NOMO-1 treated with DMSO at 0.1 percent for 48 hours (cell line): ENCODE measurements around the gene MYRIP.
A peak's percentile ranks its signal among the peaks of the same experiment; 100 is the strongest.
"Not testable (repeated sequence)": the region's sequence is repeated elsewhere in the genome, so short reads cannot be mapped to it uniquely, and the experiment has no call there.

Experiments used
- DNase-seq: peaks from one replicate; lab custom pipeline; 2025; ENCODE audit not compliant: unreplicated experiment; lab: John Stamatoyannopoulos, UW

The MYRIP gene

DNA sequence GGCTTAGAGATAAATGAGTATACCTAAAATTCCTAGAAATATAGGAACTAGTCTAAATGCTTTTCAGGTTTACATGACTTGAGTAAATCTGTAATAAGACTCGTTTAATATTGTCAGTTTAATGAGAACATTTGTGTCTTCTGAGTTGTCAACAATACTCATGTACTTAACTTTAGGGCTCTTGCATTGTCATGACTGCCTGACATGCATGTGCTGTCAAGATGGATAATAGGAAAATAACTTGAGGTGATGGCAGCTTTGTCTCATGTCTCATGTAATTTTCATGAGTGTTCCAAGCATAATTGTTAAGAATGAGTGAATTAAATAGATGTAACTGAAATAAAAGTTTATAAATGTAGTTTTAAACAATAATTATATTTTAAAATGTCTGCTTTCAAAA lies 455.0 kb downstream of the MYRIP start:
- DNase-seq: no peak

DNA sequence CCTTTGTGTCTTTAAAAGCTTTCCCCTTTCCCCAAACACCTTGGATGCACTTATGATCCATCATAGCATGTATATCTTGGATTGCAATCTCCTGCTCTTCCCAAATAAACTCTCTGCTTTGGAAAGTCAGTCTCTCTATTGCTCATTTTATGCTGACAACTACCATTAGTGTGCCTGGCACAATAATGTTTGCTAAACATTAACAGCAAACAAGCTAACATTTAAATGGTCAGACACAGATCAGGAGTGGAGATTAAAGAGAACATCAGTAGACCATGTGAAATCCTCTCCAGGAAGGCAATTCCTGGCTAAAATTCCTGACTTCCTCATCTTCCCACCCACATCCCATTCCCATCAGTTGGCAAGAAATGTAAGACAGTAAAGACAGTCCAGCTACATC lies 455.8 kb downstream of the MYRIP start:
- no peak for DNase-seq

DNA sequence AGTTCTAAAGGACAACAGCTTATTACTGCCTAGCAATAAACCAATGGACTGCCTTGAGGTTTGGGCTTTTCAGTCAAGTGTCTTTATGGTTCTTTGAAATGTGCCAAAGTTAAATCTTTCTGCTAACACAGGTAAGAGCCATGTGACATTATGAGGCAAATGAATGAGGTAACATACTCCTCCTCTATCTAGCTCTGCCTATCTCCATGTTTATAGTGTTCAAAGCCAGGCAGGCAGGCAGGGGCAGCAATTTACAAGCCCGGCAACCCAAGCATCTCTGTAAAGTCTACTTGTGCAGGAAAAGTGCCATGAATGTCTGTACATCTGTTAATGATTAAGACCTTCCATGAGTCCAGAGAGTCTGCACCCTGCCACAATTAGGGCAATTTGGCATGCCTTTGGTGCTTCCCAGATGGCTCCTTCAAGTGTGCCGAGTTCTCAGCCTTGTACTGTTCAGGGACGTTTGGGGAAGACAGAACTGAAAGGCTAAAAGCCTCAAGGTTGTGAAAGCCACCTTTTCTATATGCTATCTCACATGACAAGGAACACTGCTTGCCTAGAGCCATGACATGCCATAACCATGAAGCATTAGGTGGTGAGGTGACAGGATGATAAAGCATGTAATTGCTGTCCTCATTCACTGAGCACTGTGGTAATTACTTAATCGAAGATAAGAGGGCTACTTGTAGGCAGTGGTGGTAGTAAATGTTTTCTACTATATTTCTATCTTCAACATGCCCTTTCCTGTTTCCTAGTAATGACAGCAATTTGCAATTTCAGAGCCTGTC lies 458.7 kb downstream of the MYRIP start:
- DNase-seq: no peak

DNA sequence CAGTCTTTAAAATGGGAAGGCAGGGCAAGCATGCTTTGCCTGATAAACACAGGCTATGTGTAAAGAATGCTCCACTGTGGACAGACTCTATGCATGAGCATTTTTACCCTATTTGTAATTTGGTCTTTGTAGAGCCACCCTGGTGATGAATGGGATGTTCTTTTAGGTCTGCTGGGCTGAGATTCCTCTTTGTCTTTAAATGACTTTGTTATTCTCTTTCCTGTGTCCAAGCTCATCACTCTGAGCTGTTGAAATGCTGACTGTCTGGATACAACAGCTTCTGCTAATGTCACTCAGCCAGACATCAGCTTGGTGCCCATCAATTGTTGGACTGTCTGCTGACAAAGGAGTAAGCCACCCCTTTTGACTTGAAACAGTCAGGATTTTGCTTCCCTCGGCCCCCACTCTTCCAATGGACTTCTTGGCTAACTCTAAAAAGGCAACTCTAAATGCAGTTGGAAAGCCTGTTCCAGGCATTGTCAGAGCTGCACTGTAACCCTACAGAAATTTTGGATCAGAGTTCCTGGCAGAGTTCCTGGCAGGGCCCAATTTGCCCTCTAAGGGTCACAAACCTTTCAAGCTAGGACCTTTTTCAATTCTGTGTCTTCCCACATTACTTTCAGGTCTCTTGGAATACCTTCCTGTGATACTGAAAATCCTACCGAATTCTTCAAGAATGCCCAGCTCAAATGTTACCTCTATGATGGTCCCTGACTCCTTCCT lies 459.6 kb downstream of the MYRIP start:
- no peak for DNase-seq

DNA sequence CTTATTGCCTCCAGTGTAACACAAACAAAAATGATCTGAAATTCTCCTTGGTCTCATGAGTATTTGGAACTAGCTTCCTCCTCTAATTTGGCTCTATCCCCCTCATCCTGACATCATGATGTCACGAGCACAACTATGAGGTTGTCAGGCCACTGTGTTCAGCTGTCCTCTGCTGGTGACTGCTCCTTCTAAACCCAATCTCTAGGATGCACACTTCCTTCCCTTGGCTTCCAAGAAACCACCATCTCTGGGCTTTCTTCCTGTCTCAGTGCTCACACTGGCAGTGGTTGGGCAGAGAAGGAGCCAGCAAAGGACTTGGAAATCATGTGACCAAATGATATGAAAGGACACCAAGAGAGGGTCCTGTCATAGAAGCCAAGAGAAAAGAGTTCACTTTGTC lies 469.4 kb downstream of the MYRIP start:
- DNase-seq: no peak

DNA sequence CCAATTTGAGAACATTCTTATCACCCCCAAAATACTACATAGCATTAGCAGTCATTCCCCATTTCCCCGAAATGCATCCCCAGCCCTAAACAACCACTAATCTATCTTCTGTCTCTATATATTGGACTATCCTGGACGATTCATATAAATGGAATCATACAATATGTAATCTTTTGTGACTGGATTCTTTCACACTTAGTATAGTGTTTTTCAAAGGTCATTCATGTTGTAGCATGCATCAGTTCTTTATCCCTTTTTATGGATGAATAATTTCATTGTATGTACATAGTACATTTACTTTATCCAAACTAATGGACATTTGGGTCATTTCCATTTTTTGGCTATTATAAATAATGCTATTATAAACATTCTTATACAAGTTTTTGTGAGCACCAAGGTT lies 472.6 kb downstream of the MYRIP start:
- no peak for DNase-seq

DNA sequence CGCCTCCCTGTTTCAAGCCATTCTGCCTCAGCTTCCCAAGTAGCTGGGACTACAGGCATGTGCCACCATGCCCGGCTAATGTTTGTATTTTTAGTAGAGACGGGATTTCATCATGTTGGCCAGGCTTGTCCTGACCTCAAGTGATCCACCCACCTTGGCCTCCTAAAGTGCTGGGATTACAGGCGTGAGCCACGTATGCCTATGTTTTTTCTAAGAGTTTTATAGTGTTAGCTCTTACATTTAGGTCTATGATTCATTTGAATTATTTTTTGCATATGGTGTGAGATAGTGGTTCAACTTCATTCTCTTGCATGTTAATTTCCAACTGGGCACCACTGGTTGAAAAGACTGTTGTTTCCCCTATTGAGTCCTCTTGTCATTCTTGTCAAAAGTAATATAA lies 473.6 kb downstream of the MYRIP start:
- DNase-seq: not testable (repeated sequence)

DNA sequence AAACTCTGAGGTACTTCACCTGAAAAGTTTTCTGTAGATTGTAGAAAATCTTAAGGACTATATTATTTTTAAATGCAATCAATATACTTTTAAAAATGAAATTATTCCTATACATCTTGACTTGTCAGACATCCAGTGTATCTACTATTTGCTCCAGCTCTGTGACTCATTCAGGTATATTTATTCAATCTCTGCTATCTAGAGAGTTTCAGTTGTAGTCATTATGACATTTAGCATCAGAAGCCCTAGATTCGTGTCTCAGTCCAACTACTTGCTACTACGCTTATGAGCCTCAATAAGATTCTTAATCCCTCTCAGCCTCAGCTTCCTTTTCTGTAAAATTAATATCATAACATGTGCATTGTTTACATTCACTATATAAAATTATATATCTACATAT lies 477.8 kb downstream of the MYRIP start:
- DNase-seq: no peak

DNA sequence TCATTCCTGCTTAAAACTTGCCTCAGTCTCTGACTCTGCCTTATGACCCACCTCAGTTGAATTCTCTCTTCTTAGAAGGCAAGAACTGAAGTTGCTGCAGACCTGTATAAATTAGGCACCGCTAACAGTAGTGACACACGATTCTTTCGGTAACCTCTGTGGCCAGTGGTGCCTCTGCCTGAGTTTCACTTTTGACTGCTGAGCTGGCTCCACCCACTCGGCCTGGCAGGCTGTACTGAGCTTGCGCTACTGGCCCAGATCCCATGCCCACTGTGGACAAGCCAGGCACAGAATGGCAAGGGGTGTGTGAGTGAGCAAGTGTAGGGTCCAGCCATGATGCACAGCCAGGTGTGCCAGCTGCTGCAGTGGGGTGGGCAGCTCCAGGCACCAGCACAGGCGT lies 481.0 kb downstream of the MYRIP start:
- DNase-seq: no peak

DNA sequence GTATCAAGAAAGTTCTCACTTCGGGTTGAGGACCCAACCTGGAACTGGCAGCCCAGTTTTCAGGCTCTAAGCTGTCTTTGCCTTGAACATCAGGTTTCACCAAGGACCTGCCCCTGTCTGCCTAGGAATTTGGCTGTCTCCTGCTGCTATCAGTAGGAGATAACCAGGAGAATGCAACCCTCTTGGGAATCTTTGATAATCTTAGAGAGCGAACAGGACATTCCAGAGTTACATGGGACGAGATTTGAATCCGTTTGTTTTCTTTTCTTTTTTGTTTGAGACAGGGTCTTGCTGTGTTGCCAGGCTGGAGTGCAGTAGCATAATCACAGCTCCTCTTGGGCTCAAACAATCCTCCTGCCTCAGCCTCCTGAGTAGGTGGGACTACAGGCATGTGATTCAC lies 482.1 kb downstream of the MYRIP start:
- no peak for DNase-seq

DNA sequence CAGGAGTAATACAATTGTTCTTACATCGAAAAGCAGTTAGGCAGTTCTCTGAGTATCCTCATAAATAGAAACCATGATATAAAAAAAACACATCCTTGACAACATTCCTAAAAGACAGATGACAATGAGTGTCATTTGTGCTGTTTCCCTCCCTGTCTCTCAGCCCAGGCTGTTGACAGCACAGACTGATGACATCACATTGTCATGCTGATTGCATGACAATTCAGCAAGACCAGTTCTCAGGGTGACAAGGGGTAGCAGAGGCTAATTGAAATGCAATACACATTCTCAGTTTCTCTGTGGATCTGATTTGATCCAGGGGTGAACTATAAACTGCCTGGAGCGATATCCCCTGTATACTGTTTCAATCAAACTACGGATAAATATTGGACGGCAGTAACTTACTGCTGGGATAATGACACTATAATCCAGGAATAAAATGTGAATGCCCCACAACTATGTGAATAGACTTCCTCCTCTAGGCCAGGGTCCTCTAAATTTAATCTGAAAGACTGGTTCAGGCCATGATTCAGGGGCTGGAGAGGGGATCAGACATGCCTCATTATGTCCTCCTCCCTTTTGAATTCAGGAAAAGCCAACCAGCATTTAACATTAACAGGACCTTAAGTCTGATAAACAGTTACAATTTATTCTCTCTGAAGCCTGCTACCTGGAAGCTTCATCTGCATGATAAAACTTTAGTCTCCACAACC lies 483.4 kb downstream of the MYRIP start:
- DNase-seq: no peak

DNA sequence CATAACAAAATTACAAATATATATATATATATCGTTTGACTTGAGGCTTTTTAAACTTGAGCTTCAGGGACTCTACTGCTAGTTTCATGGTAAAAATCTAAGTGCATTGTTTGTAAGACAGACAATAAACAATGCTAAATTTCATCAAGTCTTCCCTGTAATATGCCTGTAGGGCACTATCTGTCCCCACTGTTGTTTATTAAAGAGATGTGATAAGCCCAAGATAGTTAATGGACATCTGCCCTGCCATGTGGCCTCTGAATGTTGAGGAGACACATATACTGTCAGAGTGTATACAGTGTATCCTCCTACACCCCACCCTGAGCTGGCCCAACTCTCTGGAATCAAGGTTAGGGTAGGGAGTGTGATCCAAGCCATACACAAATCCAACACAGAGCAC lies 485.0 kb downstream of the MYRIP start:
- no peak for DNase-seq

DNA sequence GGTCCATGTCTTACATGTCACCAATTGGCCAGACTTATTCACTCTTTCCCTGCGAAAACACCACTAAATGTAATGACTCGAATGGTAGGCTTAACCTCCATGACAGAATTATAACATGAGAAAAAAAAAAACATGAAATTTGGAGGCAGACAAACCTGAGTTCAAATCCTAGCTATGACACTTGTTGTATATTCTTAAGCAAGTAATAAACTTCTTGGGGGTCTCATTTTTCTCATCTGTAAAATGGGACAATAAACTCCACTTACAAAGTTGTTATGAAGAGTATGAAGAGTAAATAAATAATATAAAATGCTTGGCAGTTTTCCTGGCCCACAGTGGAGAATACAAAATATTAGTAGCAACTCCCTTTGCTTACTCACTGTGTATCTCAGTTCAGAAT lies 488.7 kb downstream of the MYRIP start:
- no peak for DNase-seq

DNA sequence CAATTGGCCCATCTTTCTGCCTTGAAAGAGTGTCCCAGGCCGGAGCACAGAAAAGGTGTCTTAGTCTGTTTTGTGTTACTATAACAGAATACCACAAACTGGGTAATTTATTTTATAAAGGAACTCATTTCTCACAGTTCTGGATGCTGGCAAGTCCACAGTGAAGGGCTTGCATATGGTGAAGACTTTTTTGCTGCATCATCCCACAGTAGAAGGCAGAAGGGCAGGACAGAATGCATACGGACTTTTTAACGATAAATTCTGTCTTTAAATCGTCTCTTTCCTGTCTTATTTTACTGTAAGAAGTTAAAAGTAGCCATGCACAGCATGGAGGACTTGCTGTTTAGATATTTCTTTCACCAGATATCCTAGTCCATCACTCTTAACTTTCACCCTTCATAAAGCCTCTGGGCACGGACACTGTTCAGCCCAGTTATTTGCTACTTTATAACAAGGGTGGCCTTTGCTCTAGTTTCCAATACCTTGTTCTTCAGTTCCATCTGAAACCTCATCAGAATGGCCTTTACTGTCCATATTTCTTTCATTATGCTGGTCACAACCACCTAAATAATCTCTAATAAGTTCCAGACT lies 489.8 kb downstream of the MYRIP start:
- no peak for DNase-seq

DNA sequence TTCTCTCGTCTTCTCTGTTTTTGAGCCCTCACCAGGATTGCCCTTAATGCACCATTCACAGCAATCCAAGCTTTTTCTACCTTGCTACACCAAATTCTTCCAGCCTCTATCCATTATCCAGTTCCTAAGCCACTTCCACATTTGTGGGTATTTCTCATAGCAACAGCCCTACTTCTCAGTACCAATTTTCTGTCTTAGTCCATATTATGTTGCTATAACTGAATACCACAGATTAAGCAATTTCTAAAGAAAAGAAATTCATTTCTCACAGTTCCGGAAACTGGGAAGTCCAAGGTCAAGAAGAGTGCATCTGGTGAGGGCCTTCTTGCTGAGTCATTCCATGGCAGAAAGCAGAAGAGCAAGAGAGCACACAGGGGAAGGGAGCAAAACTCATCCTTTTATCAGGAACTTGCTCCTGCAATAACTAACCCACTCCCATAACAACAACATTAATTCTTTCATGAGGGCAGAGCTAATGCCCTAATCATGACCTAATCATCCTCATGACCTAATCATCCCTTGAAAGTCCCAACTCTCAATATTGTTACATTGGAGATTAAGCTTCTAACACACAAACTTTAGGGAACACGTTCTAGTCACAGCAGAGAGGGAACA lies 490.4 kb downstream of the MYRIP start:
- peak; percentile 95 for DNase-seq

DNA sequence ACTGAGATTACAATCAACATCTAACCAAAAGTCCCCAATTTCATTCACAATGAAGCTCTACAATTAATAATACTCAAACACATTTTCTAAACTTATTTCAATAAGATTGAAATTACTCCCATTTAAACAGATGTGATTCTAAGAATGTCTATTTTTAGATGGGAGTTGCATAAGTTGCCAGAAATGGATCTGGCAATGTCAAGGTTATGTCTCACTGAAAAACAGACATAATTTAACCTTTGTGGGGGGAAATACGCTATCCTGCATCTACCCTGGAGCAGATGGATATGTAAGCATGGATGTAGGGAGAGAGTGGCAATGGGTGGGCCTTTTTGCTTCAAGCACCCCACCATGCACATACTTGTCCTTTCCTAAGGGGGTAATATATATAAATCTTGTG lies 493.4 kb downstream of the MYRIP start:
- no peak for DNase-seq

DNA sequence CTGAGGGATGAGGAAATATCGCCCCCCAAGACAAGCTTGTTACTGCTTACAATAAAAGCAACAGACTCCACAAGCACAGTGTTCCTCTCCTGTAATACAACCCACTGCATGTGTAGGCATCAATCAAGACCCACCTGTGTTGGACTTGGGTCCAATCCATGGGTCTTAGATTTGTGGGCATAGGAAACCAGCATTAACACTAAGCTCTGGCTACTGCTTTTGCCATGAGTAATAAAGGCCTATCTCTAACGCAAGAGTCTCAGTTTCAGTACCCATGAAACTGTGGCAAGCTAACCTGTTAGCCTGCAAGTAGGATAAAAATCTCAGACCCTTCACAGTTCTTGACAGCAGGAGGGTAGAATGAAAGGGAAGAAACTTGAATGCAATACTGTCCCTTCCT lies 494.9 kb downstream of the MYRIP start:
- no peak for DNase-seq

DNA sequence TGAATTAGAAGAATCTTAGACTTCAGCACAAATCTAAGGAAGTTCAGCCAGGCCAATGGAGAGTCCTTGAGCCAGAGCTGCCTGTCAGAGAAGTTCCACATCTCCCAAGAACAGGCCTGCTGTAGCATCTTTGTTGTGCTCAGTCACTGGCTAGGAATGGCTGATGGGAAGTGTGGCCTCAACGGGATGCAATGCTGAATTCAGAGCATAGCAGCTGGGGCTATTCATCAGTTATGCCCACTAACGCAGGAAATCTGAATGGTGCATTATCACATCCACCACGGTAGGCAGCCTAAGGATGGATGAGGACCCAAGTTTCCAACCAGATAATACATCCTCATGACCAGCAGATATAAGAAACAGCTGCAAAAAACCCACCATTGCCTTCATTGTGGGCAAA lies 496.9 kb downstream of the MYRIP start:
- DNase-seq: no peak

DNA sequence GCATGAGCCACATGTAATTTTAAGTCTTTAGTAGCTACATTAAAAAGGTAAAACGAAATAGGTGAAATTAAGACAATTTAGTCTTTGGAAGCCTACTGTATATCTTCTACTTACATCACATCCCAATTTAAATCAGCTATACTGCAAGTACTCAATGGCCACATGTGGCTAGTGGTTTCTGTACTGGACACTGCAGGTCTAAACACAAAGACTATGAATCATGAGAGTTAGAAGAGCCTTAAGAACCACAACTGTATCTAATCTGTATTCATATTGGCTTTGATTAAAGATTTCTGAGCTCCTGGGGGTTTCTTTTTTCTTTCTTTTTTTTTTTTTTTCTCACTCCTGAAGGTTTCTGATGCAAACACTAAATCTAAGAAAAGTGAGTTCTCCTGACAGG lies 497.8 kb downstream of the MYRIP start:
- no peak for DNase-seq

DNA sequence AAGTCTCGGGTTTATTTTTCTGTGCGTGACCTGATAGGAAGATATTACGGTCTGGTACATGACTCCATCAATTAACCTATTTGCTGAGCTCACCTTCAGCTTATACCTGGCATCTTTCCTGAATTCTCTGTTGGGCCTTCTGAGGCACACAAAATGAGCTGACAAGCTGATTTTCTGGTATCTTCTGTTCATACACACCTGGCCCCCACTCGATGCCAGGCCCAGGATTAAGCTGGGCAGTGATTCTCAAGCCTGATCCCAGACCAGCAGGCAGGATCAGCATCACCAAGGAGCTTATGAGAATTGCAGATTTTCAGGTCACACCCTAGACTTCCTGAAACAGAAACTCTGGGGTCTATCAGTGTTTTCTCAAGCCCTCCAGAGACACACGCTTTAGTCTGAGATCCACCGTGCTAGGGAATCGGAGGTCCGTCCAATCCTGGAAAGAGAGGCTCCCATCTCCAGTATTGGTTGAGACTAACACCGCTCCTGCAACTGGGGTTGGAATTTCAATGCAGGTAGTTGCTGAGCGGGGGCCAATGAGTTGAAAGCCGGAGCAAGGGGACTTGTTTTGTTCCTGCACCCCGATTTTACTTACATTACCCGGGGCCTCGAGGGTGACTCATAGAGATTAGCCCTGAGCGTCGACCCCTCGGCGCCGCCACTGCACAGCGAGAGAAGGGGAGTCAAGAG lies 499.5 kb downstream of the MYRIP start:
- no peak for DNase-seq
